GM18526 (cell line): ENCODE measurements around the gene NOL4L.

Experiments
- POLR2A ChIP-seq: IDR thresholded peaks from 3 replicates; pipeline ENCODE4 v1.6.1; 2011; ENCODE audit not compliant: insufficient read length; ENCODE audit errors: extremely low read depth

The NOL4L gene

GRCh38 chr20:32554965-32555289 is 30.2 kb downstream of the NOL4L start:
- TF ChIP-seq POLR2A = no peak

- TF ChIP-seq POLR2A = no peak
Observed at GRCh38 chr20:32553618-32554017, 31.5 kb downstream of the NOL4L start.

DNA sequence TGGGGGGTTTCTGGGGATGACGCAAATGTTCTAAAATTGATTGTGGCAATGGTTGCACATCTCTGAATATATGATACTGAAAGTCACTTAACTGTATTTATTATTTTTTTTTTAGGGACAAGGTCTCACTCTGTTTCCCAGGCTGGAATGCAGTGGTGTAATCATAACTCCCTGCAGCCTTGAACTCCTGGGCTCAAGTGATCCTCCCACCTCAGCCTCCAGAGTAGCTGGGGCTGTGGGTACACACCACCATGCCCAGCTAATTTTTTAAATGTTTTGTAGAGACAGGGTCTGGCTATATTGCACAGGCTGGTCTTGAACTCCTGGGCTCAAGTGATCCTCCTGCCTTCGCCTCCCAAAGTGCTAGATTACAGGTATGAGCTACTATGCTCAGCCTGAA is 33.4 kb downstream of the NOL4L start:
- no peak for TF ChIP-seq POLR2A

GRCh38 chr20:32549842-32550241 is 35.3 kb downstream of the NOL4L start:
- TF ChIP-seq POLR2A = no peak

- TF ChIP-seq POLR2A = no peak
Observed at GRCh38 chr20:32547753-32548034, 37.4 kb downstream of the NOL4L start.

DNA sequence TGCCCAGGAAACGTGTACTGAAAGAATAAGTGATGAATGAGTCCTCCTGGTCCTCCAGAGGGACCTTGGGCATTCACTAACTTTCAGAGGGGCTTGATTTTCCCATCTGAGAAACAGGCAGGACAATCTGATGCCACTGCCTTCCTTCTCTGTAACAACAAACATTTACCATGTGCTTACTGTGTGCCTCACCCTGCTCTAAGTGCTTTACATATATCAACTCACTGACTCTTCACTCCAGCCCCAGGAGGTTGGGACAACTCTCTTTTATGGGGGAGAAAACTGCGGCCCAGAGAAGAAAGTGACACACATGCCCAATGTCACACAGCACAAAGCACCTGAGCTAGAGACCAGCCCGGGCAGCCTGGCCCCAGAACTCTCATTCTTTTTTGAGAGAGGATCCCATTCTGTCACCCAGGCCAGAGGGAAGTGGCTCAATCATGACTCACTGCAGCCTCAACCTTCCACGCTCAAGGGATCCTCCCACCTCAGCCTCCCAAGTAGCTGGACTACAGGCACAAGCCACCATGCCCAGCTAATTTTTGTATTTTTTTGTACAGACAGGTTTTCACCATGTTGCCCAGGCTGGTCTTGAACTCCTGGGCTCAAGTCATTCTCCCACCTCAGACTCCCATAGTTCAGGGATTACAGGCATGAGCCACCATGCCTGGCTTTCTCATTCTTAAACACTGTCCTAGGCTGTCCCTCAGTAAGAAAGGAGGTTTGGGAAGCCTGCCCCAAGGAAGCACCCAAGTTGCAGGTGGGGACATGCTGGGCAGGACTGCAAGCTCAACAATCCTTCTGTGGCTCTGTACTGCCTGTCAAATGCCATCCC is 38.0 kb downstream of the NOL4L start:
- no peak for TF ChIP-seq POLR2A

DNA sequence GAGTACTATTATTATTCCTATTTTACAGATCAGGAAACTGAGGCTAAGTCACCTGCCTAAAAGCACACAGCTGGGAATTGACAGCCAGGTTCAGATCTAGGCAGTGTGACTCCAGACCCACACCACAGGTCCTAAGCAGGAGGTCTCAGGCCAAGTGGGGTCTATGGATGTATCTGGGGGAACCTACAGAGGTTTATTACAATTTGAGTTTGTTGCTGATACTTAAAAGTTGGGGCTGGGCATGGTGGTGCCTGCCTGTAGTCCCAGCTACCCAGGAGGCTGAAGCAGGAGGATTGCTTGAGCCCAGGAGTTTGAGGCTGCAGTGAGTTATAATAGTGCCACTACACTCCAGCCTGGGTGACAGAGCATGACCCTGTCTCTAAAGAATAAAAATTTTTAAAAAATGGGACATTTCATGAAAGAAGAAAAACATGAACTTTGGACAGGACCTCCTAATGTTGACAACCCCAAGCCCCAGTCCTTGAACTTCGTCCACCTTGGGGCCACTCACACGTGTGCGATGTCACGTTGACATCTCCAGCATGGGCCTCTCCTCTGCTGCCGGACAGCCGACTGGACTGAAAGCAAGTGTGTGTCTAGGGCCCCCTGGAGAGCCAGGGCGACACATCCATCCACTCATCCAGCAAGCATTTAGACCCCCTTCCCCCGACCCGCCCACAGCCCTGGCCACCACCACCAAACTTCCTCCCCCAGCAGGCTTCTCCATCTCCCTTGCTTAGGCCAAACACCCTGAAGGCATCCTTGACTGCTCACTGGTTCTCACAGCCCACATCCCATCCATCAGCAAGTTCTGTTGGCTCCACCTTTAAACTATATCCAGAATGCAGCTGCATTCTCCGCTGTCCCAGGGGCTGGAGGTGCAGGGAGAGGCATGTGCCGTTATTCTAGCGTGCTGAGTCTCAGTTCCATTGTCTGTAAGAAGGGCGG is 40.0 kb downstream of the NOL4L start:
- no peak for TF ChIP-seq POLR2A

DNA sequence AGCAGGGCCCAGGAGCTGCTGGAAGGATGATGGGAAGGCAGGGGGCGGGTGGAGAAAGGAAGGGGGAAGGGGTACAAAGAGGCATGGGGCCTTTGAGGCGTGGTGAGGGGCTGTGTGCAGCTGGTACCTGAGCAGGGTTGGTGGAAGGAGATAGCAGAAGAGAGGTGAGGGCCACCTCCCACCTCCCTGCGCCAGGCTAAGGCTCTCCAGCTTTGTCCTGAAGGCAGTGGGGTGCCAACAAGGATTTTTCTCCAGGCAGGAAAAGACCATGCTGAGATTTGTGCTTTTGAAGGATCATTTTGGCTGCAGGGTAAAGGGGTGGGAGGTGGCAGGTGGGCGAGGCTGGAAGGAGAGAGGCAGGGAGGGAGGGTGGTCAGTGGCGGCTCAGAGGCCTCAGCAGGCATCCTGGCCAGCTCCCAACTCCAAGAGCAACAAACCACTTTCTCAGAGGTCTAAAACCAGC is 40.8 kb downstream of the NOL4L start:
- no peak for TF ChIP-seq POLR2A

DNA sequence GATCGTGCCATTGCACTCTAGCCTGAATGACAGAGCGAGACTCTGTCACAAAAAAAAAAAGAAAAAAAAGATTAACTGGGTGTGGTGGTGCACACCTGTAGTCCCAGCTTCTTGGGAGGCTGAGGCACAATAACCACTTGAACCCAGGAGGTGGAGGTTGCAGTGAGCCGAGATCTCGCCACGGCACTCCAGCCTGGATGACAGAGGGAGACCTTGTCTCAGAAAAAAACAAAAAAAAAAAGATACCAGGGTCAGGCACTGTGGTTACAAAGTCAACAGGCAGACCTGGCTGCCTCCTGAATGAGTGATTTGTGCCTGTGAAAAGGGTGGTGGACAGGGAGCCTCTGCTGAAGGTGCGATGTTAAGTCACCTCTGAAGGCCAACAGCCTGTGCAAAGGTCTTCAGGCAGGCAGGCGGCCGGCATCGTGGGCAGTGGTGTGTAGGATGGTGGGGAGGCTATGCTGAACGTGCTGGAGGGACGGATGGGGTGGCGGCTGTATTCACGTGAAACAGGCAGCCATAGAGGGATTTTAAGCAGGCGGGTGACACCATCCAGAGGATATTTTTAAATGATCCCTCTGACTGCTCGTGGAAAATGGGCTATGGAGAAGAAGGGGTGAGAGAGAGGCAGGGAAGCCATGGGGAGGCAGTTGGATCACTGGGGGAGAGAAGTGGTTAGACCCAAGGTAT is 41.4 kb downstream of the NOL4L start:
- no peak for TF ChIP-seq POLR2A

- TF ChIP-seq POLR2A = no peak
Observed at GRCh38 chr20:32542259-32542615, 42.9 kb downstream of the NOL4L start.

- TF ChIP-seq POLR2A = no peak
Observed at GRCh38 chr20:32541323-32542258, 43.5 kb downstream of the NOL4L start.

DNA sequence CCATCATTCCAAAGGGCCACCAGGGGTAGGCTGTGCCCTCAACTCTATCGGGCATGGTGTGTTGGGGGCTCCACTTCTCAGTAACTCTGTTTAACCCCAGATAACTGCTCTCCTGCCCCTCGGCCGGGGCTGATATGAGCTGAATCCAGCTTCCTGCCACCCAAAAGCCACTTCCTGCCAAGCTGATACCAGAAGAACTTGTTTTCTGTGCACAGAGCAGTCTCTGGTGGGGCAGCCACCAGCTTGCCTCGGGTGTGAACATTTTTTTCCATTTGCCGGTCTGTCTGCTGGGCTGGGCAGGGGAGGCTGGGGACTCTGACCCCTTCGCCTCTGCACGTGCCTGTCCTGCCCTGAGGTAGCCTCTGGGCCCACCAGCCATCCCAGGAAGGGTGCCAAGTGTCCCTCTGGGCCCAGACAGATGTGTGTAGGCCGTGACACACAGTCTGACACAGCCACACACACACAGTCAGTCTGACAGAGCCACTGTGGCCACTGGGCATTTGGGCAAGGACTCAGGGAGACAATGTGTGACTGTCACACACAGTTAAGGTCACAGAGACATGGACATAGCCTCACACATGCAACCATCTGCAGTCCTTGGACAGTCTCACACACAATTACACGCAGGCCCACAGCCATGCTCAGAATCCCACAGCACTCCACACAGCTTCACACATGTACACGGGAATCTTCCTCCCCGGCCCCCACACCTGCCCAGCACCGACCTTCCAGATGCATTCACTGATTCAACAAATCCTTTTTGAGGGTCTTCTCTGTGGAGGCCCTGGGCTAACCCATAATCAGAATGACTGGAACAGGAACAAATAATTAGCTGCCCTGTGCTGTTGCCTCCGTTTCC is 45.1 kb downstream of the NOL4L start:
- TF ChIP-seq POLR2A = no peak

GRCh38 chr20:32539026-32539816 is 45.9 kb downstream of the NOL4L start:
- no peak for TF ChIP-seq POLR2A
